Subcutaneous adipose tissue (tissue), 4 donors: ENCODE measurements around the gene CHMP4B. TPM values are rescaled to one million over a fixed set of nuclear protein-coding genes. Genes with fewer than 3 reads are reported as not detected.

Source experiments
- CTCF ChIP-seq: fragments of 450-650 bp; IDR thresholded peaks from one replicate; pipeline ENCODE4 v1.5.1; 2016; ENCODE audit warnings: low read depth, mild to moderate bottlenecking, control low read depth, antibody characterized with exemption, moderate library complexity
- total RNA-seq, 4 donors: library from RNA; depleted of rRNA; stranded (reverse); fragments of >200 nt; gene quantifications; one replicate each; pipeline ENCODE4 v1.1.0, GENCODE V29; 2016

Gene CHMP4B
- total RNA-seq: 10 to 100 TPM; 68.0 to 79.5 (median 69.5) TPM

- no peak for TF ChIP-seq CTCF
Measured at GRCh38 chr20:33810885-33811775, at the start of gene CHMP4B. Gene CHMP4B (plus strand): TSS chr20:33811348. CDS start chr20:33811469, 121 bp downstream.

- TF ChIP-seq CTCF: no peak
Measured at GRCh38 chr20:33761698-33762250, 49.4 kb upstream of the CHMP4B start.

- no peak for TF ChIP-seq CTCF
Measured at GRCh38 chr20:33765099-33765498, 46.0 kb upstream of the CHMP4B start.

GRCh38 chr20:33765592-33765991 lies 45.6 kb upstream of the CHMP4B start:
- TF ChIP-seq CTCF: no peak

- no peak for TF ChIP-seq CTCF
Measured at GRCh38 chr20:33766686-33767085, 44.5 kb upstream of the CHMP4B start.

GRCh38 chr20:33767777-33768138 lies 43.4 kb upstream of the CHMP4B start:
- no peak for TF ChIP-seq CTCF

- no peak for TF ChIP-seq CTCF
Measured at GRCh38 chr20:33769043-33769442, 42.1 kb upstream of the CHMP4B start.
